GM13976 (cell line): ENCODE results near the gene CAMK2A.

Source experiments
- DNase-seq: peaks from one replicate; pipeline ENCODE4 v3.0.0; 2012; ENCODE audit warnings: low spot score
- CTCF ChIP-seq: IDR thresholded peaks from 2 replicates; pipeline ENCODE4 v1.5.1; 2012; ENCODE audit warnings: borderline replicate concordance, mild to moderate bottlenecking; ENCODE audit not compliant: insufficient read depth; ENCODE audit errors: extremely low read depth, missing control alignments, control extremely low read depth
- in situ Hi-C: fragments of 300-500 bp; cut with MboI; formaldehyde crosslinking; loops from one replicate; pipeline ENCODE4 v1.12.0; 2022; ENCODE audit warnings: low sequenced_read_pairs, mixed read lengths, inconsistent platforms; ENCODE audit not compliant: unreplicated experiment

The CAMK2A gene

GRCh38 chr5:150195736-150196485 is 93.7 kb downstream of the CAMK2A start:
- no peak for DNase-seq
- TF ChIP-seq CTCF, result no peak
- in situ Hi-C loops, result no loop called here

GRCh38 chr5:150192462-150192861 is 97.1 kb downstream of the CAMK2A start:
- in situ Hi-C loops, result no loop called here
- no peak for DNase-seq
- no peak for TF ChIP-seq CTCF

- in situ Hi-C loops, result no loop called here
- no peak for TF ChIP-seq CTCF
- no peak for DNase-seq
Observed at GRCh38 chr5:150190987-150191386, 98.6 kb downstream of the CAMK2A start.

GRCh38 chr5:150190503-150190979 is 99.0 kb downstream of the CAMK2A start:
- no peak for TF ChIP-seq CTCF
- DNase-seq, result no peak
- in situ Hi-C loops, result no loop called here

- TF ChIP-seq CTCF, result no peak
- in situ Hi-C loops, result no loop called here
- no peak for DNase-seq
Observed at GRCh38 chr5:150189728-150190502, 99.7 kb downstream of the CAMK2A start, which contains the start of gene SLC6A7. SLC6A7 (plus strand) TSS chr5:150190062; CDS start chr5:150190328, 266 bp downstream.

GRCh38 chr5:150189326-150189725 is 100.2 kb downstream of the CAMK2A start:
- in situ Hi-C loops, result no loop called here
- no peak for DNase-seq
- TF ChIP-seq CTCF, result no peak
